Spinal cord (tissue), 10 donors: ENCODE data around the gene FERMT3. TPM values are rescaled to one million over a fixed set of nuclear protein-coding genes. Genes with fewer than 3 reads are reported as not detected.

Source experiments
- DNase-seq, 6 donors: peaks; one replicate each; pipeline versions ENCODE4 v3.0.0 to v3.0.0-alpha.2; 2013 to 2015; ENCODE audit warnings: low spot score in 6 of 6, low read depth in 4 of 6
- H3K27ac ChIP-seq: one replicate; pipeline ENCODE4 v1.5.1; 2013; ENCODE audit warnings: low read depth, low read length, control low read depth
- H3K27me3 ChIP-seq: one replicate; pipeline ENCODE4 v1.6.1; 2013; ENCODE audit warnings: low read length; ENCODE audit not compliant: control insufficient read depth, insufficient read depth
- H3K36me3 ChIP-seq: one replicate; pipeline ENCODE4 v1.6.1; 2013; ENCODE audit warnings: low read length; ENCODE audit not compliant: control insufficient read depth, insufficient read depth
- H3K4me1 ChIP-seq: one replicate; pipeline ENCODE4 v1.6.1; 2013; ENCODE audit warnings: low read length; ENCODE audit not compliant: control insufficient read depth, insufficient read depth
- H3K4me3 ChIP-seq: one replicate; pipeline ENCODE4 v1.5.1; 2013; ENCODE audit warnings: low read depth, low read length, control low read depth
- H3K9me3 ChIP-seq: one replicate; pipeline ENCODE4 v1.6.1; 2013; ENCODE audit warnings: low read length; ENCODE audit not compliant: control insufficient read depth, insufficient read depth
- WGBS: methylation state at CpG from one replicate; pipeline ENCODE4 v1.1.5; 2013; ENCODE audit warnings: missing lambda C conversion rate; ENCODE audit not compliant: insufficient coverage; 5-methylcytosine and 5-hydroxymethylcytosine counted together
- polyA plus RNA-seq, 2 donors: library from polyadenylated mRNA; unstranded; fragments of 120-200 nt; gene quantifications; one replicate each; pipeline ENCODE4 v1.2.1, GENCODE V29; 2013; ENCODE audit not compliant: insufficient read length in 2 of 2
- total RNA-seq, 2 donors: library from RNA; depleted of rRNA in 1 of 2; stranded (reverse); fragments of 120-200 nt in 1 of 2; fragments of >200 nt in 1 of 2; gene quantifications; one replicate each; pipeline versions ENCODE4 v1.2.3 to v1.2.4, GENCODE V29; 2013 to 2014
- donor health status: healthy.

Gene FERMT3
- total and polyA plus RNA-seq, 4 donors = 5.1 to 8.2 (median 5.9) TPM

DNA sequence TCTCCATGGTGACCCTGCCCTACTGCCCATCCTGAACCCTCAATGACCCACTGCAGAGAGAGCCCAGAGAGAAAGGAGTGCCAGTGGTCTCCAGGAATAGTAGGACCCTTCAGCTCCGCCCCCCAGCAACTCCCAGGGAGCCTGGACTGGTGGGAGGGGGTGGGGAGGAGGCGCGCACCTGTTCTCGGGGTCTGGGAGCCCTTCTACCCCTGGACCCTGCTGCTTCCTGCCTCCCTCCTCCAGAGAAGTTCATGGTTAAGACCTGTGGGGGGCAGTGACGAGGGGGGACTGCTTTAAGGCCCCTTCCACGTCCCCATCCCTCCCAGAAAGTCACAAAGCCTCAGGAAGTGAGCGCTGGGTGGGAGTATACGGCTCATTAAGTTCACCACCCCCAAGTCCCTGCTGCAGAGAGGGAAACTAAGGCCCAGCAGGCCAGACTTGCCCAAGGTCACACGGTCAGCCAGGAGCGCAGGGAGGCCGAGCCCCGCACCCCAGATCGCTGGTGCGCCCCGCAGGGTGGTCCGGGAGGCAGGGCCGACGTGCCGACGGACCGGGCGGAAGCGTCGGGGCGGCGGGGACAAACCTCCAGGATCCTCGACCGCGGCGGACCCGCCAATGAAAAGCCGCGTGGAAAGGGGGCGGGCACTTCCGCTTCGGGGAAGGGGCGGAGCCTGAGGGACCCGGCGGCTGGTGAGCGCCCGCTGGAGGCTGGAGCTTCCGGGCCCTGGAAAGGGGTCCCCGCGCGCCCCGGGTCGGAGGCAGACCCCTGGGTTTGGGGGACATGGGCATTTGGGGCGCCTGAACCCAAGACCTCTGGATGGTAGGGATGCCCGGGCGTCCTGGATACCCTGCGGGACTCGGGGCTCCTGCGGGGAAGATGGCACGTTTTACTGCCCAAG, 19.3 kb downstream of the FERMT3 start, which contains the start of the genes NUDT22 and TRPT1:
Gene NUDT22 (plus strand): TSS at position 667 of the 899 bp plus-strand sequence. CDS start 379 bp downstream, outside the sequence.
Gene TRPT1 (minus strand): TSS at position 579 of the 899 bp plus-strand sequence. CDS start 326 bp downstream, at position 253.
- 0% methylated on average over 46 of the region's 54 CpGs for WGBS
- Histone ChIP-seq H3K27ac (peak within 1 kb of the TSS; percentile 69), H3K4me1 (peaks cover 47% of the 10 kb centered on the region), H3K4me3 (peak within 1 kb of the TSS; percentile 73), H3K9me3 (no peaks in the 10 kb centered on the region), H3K27me3 (no peaks in the 10 kb centered on the region), H3K36me3 (peaks cover 31% of the 10 kb centered on the region)
- DNase-seq = peak; percentile 72 to 96 (median 80)

DNA sequence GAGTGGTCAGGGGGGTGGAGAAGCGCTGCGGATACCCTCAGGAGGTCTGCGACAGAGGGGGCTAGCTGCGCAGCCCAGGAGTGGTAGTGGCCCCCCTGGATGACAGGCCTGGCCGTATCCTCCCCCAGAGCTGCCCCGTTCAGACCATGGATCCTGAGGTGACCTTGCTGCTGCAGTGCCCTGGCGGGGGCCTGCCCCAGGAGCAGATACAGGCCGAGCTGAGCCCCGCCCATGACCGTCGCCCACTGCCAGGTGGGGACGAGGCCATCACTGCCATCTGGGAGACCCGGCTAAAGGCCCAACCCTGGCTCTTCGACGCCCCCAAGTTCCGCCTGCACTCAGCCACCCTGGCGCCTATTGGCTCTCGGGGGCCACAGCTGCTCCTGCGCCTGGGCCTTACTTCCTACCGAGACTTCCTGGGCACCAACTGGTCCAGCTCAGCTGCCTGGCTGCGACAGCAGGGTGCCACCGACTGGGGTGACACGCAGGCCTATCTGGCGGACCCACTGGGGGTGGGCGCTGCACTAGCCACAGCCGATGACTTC, 20.1 kb downstream of the FERMT3 start:
- 21% methylated on average over 26 of the region's 26 CpGs for WGBS
- Histone ChIP-seq H3K27ac (peak overlapping the region; percentile 50), H3K4me3 (peak overlapping the region; percentile 73), H3K4me1 (peaks cover 55% of the 10 kb centered on the region), H3K36me3 (peaks cover 27% of the 10 kb centered on the region), H3K9me3 (no peaks in the 10 kb centered on the region), H3K27me3 (no peaks in the 10 kb centered on the region)
- DNase-seq = peak in 1 of 6 donors; percentile 17

DNA sequence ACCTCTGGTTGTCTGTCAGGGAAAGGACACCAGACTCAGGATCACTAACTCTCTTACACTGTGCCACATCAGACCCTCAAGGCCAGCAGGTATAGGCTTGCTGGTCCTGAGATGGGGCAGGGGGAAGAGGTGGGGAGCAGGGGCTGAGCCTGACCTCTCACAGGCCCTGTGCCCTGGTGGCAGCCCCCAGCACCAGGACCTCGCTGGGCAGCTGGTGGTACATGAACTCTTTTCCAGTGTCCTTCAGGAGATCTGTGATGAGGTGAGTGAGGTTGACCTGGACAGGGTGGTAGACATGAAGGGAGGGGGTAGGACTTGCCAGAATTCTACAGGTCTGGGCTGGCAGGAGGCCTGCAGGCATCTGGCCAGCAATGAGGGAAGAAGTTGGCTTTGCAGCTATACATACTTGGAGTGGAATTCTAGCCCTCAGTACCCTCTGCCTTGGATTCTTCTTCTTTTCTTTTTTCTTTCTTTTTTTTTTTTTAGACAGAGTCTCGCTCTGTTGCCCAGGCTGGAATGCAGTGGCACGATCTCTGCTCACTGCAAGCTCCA, 21.0 kb downstream of the FERMT3 start:
- Histone ChIP-seq H3K27ac (no peak overlapping the region), H3K9me3 (no peaks in the 10 kb centered on the region), H3K4me3 (peak overlapping the region; percentile 73), H3K4me1 (peaks cover 64% of the 10 kb centered on the region), H3K36me3 (peaks cover 34% of the 10 kb centered on the region), H3K27me3 (no peaks in the 10 kb centered on the region)
- 100% methylated on average over 1 of the region's 3 CpGs for WGBS
- DNase-seq = no peak

DNA sequence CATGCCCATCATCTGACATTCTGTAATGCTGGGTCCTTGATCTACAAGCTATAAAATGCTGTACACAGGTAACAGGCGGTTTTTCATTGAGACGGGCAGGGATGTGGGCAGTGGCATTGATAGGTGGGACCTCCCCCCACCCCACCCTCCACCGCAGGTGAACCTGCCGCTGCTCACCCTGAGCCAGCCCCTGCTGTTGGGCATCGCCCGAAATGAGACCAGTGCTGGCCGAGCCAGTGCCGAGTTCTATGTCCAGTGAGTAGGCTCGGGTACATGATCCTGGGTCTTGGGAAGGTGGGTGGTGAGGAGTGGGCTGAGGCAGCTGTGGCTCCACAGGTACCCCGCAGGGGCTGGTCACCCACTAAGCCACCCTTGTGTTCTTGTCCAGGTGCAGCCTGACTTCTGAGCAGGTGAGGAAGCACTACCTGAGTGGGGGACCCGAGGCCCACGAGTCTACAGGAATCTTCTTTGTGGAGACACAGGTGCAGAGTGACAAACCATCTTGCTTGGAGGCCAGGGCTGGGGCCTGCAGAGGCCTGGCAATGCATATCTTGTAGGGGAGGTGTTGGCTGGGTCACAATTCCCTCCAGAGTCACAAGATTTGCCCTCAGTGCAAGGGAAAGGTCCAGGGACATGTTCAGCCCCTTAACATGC, 22.7 kb downstream of the FERMT3 start:
- 91% methylated on average over 4 of the region's 12 CpGs for WGBS
- Histone ChIP-seq H3K36me3 (peaks cover 22% of the 10 kb centered on the region), H3K4me3 (peak overlapping the region; percentile 92), H3K27ac (peak overlapping the region; percentile 97), H3K9me3 (no peaks in the 10 kb centered on the region), H3K27me3 (no peaks in the 10 kb centered on the region), H3K4me1 (peaks cover 78% of the 10 kb centered on the region)
- DNase-seq = no peak

DNA sequence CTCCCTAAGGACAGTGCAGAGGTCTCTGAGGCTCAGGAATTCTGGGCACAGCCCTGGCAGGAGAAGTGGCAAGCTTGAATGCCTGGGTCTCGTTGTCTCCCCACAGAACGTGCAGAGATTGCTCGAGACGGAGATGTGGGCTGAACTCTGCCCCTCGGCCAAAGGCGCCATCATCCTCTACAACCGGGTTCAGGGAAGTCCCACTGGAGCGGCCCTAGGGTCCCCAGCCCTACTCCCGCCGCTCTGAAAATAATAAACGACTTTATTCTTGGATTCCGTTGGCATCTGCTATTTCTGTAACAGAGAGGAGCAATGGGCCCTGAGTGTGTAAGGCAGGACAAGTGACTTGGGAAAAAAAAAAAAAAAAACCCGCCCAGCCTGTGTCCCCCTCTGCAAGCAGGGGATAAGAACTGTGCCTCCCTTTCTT, 23.2 kb downstream of the FERMT3 start:
- peaks cover 73% of the 10 kb centered on the region for H3K4me1 ChIP-seq
- H3K27ac ChIP-seq = peak overlapping the region; percentile 97
- WGBS = 9% methylated on average over 7 of the region's 13 CpGs

DNA sequence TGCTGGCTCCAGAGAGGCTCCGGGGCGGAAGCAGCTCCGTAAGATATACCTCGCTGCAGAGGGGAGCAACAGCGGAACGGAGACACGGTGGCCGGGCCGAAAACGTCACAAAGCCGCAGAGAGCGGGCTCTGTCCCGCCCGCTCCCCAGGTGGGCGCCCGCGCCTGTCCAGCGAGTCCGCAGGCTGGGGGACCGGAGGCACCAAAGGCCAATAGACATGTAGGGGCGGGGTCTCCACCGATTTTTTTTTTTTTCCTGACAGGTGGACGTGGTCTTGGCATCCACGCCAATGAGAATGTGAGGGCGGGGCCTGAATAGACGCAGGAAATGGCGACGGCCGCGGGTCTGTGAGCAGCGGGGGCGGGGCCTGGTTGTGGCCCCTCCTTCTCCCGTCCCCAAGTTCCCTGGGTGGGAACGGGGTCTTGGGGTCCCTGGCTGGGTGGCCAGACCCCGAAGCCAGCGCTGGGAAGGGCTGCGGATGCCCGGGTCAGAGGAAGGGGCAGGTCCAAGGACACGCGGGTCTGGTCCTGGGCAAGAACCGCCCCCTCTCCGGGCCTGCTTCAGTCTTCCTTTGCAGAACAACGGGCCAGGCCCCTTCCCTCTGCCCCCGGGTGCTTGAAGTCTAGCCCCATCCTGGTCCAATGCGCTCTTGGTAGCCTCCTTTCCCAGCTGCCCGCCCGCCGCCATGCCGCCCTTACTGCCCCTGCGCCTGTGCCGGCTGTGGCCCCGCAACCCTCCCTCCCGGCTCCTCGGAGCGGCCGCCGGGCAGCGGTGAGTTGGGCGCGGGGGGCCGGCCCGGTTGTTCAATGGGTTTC, 23.9 kb downstream of the FERMT3 start, which contains the start of gene DNAJC4:
Gene DNAJC4 (plus strand): TSS at position 378 of the 814 bp plus-strand sequence. CDS start 307 bp downstream, at position 685.
- Histone ChIP-seq H3K4me1 (peaks cover 72% of the 10 kb centered on the region), H3K4me3 (peak within 1 kb of the TSS; percentile 92)
- WGBS = under 1% methylated on average over 60 of the region's 62 CpGs

More for the DNA sequence above, 23.2 kb downstream of the FERMT3 start:
- Histone ChIP-seq H3K27me3 (no peaks in the 10 kb centered on the region), H3K36me3 (peaks cover 16% of the 10 kb centered on the region), H3K9me3 (no peaks in the 10 kb centered on the region), H3K4me3 (peak overlapping the region; percentile 92)
- DNase-seq = no peak

DNA sequence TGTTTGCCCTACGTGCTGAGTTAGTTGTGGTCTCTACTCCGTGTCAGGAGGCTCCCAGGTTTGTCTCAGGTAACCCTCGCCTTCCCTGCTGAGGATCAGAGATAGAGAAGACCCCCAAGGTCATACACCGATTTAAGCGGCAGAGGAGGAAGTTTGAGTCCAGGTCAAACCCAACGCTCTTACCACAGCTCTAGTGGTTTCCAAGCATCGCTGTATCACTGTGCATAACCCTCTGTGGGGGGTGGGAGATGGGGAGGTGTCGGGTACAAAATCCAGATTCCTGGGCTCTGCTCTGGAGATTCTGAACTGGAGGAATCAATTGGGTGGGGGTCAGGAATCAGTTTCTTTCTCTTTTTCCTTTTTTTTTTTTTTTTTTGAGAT, 24.5 kb downstream of the FERMT3 start:
- H3K4me3 ChIP-seq = peak overlapping the region; percentile 92
- peaks cover 73% of the 10 kb centered on the region for H3K4me1 ChIP-seq
- 3% methylated on average over 4 of the region's 8 CpGs for WGBS
- no peaks in the 10 kb centered on the region for H3K9me3 ChIP-seq
- peaks cover 17% of the 10 kb centered on the region for H3K36me3 ChIP-seq
- H3K27ac ChIP-seq = peak overlapping the region; percentile 97
- no peaks in the 10 kb centered on the region for H3K27me3 ChIP-seq
- peak in 1 of 6 donors; percentile 48 for DNase-seq

More for the DNA sequence above, 23.9 kb downstream of the FERMT3 start, which contains the start of gene DNAJC4:
- Histone ChIP-seq H3K36me3 (peaks cover 11% of the 10 kb centered on the region), H3K27ac (peak within 1 kb of the TSS; percentile 97), H3K9me3 (no peaks in the 10 kb centered on the region), H3K27me3 (no peaks in the 10 kb centered on the region)
- DNase-seq = peak; percentile 84 to 99 (median 92)

DNA sequence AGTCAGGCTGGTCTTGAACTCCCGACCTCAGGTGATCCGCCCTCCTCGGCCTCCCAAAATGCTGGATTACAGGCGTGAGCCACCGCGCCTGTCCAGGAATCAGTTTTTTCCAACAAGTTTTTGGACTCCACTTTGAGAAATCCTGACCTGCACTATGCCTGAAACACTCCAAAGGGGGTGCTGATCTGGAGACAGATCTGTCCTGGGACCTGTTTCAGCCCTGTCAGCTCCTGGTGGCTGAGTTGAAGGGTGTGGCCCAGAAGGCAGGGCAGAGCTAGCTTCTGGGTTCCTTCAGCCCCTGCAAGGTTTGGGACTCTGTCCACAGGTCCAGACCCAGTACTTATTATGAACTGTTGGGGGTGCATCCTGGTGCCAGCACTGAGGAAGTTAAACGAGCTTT, 25.0 kb downstream of the FERMT3 start:
- peaks cover 73% of the 10 kb centered on the region for H3K4me1 ChIP-seq
- no peak overlapping the region for H3K27ac ChIP-seq
- H3K4me3 ChIP-seq = no peak overlapping the region
- 87% methylated on average over 7 of the region's 7 CpGs for WGBS
- H3K9me3 ChIP-seq = no peaks in the 10 kb centered on the region
- H3K27me3 ChIP-seq = no peaks in the 10 kb centered on the region
- H3K36me3 ChIP-seq = peaks cover 21% of the 10 kb centered on the region
- DNase-seq = no peak
